GM21786 (cell line): ENCODE measurements around the gene SLC35F2.
"Not testable (repeated sequence)": the region's sequence is repeated elsewhere in the genome, so short reads cannot be mapped to it uniquely, and the experiment has no call there.

Experiments used
- ATAC-seq: cut with Tn5 transposase; IDR thresholded peaks from one replicate; pipeline ENCODE4 v1.9.1; 2021; ENCODE audit not compliant: unreplicated experiment

The SLC35F2 gene

GRCh38 chr11:107858217-107859070 is at the start of gene SLC35F2:
Gene SLC35F2 (minus strand): TSS chr11:107858787. CDS start chr11:107858767, 20 bp downstream.
- peak; percentile 87 for ATAC-seq

DNA sequence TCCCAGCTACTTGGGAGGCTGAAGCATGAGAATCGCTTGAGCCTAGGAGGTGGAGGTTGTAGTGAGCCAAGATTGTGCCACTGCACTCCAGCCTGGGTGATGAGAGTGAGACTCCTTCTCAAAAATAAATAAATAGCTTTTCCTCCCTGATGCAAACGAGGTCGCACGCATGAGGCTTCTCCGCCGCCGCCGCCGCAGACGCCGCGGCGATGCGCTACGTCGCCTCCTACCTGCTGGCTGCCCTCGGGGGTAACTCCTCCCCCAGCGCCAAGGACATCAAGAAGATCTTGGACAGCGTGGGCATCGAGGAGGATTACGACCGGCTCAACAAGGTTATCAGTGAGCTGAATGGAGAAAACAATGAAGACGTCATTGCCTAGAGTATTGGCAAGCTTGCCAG is 49.6 kb upstream of the SLC35F2 start:
- no peak for ATAC-seq

DNA sequence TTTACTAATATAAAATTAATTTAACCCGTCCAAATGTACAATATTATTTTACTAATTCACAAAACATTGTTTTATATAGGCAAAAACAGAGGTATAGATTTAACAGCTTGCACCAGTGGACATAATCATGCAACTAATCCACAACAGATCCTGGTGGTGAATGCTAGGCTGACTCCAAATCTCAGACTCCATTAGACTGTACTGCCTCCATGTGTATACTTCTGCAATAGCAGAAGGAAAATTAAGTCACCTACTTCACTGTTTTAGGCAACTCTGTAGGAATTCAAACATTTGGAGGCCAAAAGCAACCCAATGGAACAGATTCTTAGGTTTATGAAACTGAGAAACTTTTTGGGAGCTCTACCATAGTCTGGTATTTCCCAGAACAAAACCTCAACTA is 39.7 kb upstream of the SLC35F2 start:
- ATAC-seq: peak; percentile 72

GRCh38 chr11:107882095-107882820 is 23.7 kb upstream of the SLC35F2 start:
- ATAC-seq: no peak

DNA sequence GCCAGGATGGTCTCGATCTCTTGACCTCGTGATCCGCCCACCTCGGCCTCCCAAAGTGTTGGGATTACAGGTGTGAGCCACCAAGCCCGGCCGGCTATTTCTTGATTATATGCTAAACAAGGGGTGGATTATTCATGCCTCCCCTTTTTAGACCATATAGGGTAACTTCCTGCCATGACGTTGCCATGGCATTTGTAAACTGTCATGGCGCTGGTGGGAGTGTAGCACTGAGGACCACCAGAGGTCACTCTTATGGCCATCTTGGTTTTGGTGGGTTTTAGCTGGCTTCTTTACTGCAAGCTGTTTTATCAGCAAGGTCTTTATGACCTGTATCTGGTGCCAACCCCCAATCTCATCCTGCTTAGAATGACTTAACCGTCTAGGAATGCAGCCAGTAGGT is 22.9 kb upstream of the SLC35F2 start:
- ATAC-seq: not testable (repeated sequence)

DNA sequence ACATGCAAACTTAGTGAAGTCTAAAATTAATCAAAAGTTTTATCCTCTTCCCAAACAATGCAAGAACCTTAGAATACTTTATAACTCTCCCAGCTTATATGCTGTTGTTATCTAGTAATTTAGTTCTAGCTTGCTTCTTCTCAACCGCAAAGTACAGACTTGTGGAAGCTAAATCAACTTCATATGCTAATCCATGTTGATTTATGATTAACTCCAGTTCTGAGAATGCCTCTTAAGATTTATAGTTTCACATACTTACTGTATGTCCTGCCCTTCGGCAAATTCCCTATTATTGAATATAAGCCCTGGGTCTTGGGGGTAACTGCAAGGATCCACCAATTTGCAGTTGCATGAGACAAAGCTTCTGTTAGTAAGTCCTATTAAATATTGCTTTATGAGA is 17.6 kb upstream of the SLC35F2 start:
- ATAC-seq: no peak

- no peak for ATAC-seq
Measured at GRCh38 chr11:107864591-107864990, 6.0 kb upstream of the SLC35F2 start.

DNA sequence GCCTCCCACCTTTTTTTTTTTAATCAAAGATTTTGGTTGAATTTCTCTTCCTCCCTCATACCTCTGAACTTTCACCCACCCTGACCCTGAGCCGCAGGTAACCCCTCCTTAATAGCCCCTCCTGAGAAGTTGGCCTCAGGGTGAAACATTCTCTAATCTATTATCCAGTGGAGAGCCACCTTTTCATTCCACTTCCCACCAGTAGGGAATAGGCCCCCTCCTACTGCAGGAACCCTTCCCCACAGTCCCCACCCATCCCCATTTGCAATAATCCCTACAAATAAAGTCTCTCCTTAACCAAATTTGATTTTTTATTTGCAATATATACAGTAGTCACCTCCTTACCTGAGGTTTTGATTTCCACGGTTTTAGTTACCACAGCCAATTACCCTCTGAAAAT is 2.1 kb upstream of the SLC35F2 start:
- ATAC-seq: no peak

GRCh38 chr11:107860240-107860620 is 1.6 kb upstream of the SLC35F2 start:
- not testable (repeated sequence) for ATAC-seq

GRCh38 chr11:107859459-107860239 is 1.1 kb upstream of the SLC35F2 start:
- no peak for ATAC-seq

- ATAC-seq: peak; percentile 1
Measured at GRCh38 chr11:107857550-107858216, 904 bp downstream of the SLC35F2 start.

- no peak for ATAC-seq
Measured at GRCh38 chr11:107856981-107857517, 1.5 kb downstream of the SLC35F2 start.

DNA sequence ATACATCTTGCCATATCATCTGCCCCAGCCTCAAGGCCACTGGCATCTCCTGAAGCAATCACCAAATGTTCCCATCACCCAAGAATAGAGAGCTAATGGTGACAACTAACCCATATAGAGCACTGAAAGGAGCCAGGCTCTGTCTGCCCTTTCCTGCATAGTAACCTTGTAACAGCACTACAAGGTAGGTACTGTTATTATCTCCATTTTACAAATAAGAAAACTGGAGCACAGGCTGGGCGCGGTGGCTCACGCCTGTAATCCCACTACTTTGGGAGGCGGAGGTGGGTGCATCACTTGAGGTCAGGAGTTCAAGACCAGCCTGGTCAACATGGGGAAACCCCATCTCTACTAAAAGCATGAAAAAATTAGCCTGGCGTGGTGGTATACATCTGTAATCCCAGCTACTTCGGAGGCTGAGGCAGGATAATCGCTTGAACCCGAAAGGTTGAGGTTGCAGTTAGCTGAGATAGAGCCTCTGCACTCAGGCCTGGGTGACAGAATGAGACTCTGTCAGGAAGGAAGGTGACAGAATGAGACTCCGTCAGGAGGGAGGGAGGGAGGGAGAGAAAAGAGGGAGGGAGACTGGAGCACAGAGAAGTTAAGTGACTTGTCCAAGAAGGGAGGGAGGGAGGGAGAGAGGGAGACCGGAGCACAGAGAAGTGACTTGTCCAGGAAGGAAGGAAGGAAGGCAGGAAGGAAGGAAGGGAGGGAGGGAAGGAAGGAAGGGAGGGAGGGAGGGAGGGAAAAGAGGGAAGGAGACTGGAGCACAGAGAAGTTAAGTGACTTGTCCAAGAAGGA is 2.2 kb downstream of the SLC35F2 start:
- ATAC-seq: no peak

DNA sequence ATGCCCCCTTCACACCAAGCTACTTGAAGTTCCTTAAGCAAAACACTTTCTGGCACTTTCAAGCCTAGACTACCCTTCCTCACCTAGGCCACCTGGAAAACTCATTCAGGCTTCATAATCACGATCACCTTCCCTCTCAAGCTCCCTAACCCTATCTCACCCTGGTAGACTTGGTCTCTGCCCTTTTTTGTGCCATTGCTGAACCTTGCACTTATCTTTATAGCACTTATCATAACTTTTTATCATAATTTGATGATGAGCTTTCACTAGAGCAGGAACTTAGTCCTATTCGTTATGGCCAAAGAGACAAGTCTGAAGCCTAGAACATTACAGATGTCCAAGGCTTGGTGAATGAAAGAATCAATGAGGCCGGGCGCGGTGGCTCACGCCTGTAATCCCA is 5.5 kb downstream of the SLC35F2 start:
- no peak for ATAC-seq

GRCh38 chr11:107851704-107852310 is 6.8 kb downstream of the SLC35F2 start:
- no peak for ATAC-seq

DNA sequence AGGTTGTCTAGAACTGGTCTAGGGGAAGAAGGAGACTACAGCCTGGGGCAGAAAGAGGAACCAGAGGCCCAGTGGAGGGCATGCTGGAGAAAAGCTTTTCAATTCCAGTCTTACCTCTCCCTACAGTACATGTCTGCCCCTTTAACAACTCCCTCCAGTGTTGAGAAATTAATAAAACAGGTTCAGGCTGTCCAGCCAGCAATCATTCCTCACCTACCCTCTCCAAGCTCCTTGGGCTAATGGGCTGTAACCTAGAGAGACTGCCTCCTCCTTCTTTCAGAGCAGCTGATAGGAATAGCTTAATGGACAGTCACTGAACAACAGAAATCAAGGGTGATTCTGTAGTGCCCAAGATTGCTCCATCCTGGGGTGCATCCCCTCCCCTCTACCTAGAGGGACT is 8.8 kb downstream of the SLC35F2 start:
- ATAC-seq: no peak

DNA sequence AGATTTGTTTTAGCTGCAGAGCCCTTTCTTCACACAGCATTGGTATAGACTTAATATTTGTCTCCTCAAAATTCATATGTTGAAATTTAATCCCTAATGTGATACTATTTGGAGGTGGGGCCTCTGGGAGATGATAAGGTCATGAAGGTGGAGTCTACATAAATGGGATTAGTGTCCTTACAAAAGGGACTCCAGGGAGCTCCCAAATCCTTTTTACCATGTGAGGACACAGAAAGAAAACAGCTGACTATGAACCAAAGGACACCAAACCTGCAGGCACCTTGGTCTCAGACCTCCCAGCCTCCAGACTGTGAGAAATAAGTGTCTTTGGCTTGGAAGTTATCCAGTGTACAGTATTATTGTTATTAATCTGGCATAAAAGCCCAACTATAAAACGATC is 10.2 kb downstream of the SLC35F2 start:
- no peak for ATAC-seq

DNA sequence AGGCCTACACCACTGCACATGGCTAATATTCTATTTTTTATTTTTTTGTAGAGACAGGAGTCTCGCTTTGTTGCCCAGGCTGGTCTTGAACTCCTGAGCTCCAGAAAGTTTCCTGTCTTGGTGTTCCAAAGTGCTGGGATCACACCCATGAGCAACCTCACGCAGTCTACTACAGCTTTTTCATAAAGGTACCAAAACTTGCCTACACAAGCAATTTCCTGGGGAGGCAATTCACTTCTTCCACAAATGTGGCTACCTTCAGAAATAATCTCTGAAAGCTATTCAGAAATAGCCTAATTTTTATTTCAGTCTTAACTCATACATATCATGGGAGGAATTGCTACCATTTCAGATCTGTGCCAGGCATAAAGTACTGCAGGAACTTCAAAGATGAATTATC is 11.4 kb downstream of the SLC35F2 start:
- ATAC-seq: no peak

DNA sequence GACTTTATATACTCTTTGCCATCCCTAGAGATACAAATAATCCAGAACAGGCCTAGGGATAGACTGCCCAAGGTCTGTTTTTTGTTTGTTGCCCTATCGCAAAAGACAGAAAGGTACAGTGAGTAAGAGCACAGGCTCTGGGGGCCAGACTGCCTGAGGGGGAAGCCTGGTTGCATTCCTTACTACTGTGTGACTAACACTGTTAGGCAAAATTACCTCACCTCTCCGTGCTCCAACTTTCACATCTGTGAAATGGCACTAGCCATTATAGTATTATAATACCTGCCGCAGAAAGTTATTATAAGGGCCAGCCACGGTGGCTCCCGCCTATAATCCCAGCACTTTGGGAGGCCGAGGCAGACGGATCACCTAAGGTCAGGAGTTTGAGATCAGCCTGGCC is 14.5 kb downstream of the SLC35F2 start:
- ATAC-seq: no peak
